Measurements from ENCODE around the gene TRH. TPM values are rescaled to one million over a fixed set of nuclear protein-coding genes. Genes with fewer than 3 reads are reported as not detected.

Gene TRH, protein sequence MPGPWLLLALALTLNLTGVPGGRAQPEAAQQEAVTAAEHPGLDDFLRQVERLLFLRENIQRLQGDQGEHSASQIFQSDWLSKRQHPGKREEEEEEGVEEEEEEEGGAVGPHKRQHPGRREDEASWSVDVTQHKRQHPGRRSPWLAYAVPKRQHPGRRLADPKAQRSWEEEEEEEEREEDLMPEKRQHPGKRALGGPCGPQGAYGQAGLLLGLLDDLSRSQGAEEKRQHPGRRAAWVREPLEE
- polyA plus RNA-seq = not detected

DNA sequence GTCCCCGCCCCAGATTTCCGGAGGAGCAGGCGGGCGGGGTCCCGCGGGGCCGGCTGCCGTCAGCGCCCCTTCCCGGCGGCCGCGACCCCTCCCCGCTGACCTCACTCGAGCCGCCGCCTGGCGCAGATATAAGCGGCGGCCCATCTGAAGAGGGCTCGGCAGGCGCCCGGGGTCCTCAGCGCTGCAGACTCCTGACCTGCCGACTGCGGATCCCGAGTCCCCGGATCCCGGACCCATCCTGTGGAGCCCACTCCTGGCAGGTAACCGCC lies at the start of gene TRH:
TRH (plus strand) TSS at position 157 of the 269 bp plus-strand sequence. CDS start 1,097 bp downstream, outside the sequence.
- Histone ChIP-seq H3K27ac (ENCODE audit: low read depth in 2 of 2, low read length in 1 of 2) (no peak within 1 kb of the TSS), H3K4me1 (ENCODE audit: control insufficient read depth in 2 of 2, insufficient read depth in 2 of 2, low read length in 1 of 2) (peaks cover 4 to 6% of the 10 kb centered on the region in 2 donors), H3K9me3 (ENCODE audit: control insufficient read depth in 2 of 2, insufficient read depth in 1 of 2, low read depth in 1 of 2, low read length in 1 of 2) (no peaks in the 10 kb centered on the region), H3K4me3 (ENCODE audit: low read depth in 1 of 2, low read length in 2 of 2) (peak within 1 kb of the TSS; percentile 12 to 14), H3K36me3 (ENCODE audit: control insufficient read depth in 2 of 2, insufficient read depth in 2 of 2, low read length in 1 of 2) (no peaks in the 10 kb centered on the region), H3K27me3 (ENCODE audit: control insufficient read depth in 1 of 2, insufficient read depth in 2 of 2, low read length in 2 of 2) (peaks cover 0 to 21% of the 10 kb centered on the region in 2 donors)
- WGBS, 2 donors = 2 to 5% methylated on average over 30 of the region's 30 CpGs

DNA sequence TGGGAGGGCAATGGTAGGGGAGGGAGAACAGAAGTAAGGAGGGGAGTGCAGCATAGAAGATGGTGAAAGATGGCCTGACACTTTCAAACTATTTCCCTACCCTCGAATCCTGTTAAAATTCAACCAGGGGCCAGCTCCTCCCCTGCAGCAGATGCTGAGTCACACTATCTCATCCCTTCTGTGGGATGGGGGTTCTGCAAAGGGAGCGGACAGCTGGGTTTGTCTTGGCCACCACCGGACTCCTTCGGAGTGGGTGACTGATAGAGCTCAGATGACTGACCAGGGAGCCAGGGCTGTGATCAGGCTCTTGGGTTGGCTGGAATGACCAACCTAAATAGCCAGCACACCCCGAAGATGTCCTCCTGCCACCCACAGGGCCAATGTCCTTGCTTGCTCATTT lies 47.4 kb upstream of the TRH start:
- Histone ChIP-seq H3K9me3 (ENCODE audit: control insufficient read depth in 2 of 2, insufficient read depth in 1 of 2, low read depth in 1 of 2, low read length in 1 of 2) (peaks cover 0 to 2% of the 10 kb centered on the region in 2 donors), H3K4me3 (ENCODE audit: low read depth in 1 of 2, low read length in 2 of 2) (no peak overlapping the region), H3K4me1 (ENCODE audit: control insufficient read depth in 2 of 2, insufficient read depth in 2 of 2, low read length in 1 of 2) (no peaks in the 10 kb centered on the region), H3K27me3 (ENCODE audit: control insufficient read depth in 1 of 2, insufficient read depth in 2 of 2, low read length in 2 of 2) (no peaks in the 10 kb centered on the region), H3K36me3 (ENCODE audit: control insufficient read depth in 2 of 2, insufficient read depth in 2 of 2, low read length in 1 of 2) (no peaks in the 10 kb centered on the region), H3K27ac (ENCODE audit: low read depth in 2 of 2, low read length in 1 of 2) (no peak overlapping the region)
- 52 to 71% methylated on average over 5 of the region's 5 CpGs for WGBS, 2 donors

DNA sequence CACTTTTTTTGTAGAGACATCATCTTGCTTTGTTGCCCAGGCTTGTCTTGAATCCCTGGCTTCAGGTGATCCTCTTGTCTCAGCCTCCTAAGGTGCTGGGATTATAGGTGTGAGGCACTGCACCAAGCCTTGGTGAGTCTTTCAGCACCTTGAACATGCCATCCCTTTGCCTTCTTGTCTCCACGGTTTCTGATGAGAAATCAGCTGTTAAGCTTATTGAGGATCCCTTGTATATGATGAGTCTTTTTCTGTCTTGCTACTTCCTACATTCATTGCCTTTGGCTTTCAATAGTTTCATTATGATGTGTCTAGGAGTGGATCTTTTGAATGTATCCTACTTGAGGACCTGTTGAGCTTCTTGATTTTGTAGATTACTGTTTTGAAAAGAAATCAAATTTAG lies 45.1 kb upstream of the TRH start:
- H3K27ac ChIP-seq (ENCODE audit: low read depth in 2 of 2, low read length in 1 of 2) = no peak overlapping the region

DNA sequence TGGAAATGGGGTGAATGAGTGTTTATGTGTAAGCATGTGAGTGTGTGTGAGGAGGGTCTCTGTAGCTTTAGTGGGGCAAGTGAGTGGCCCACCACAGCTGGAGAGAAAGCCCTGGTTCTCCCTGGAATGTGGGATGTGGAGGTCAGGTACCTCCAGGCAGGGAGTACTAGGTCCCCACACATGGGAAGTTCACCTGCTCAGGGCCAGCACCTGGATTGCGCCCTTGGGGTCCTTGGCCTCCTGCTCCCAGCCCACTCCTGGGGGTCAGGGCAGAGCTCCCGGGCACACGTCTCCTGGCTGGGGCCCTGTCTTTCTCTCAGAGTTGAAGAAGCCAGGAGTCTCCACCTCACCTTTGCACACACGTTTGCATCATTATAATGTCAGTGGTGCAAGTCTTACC lies 41.0 kb upstream of the TRH start:
- 81 to 86% methylated on average over 4 of the region's 4 CpGs for WGBS, 2 donors
- H3K27me3 ChIP-seq (ENCODE audit: control insufficient read depth in 1 of 2, insufficient read depth in 2 of 2, low read length in 2 of 2) = no peaks in the 10 kb centered on the region
- H3K9me3 ChIP-seq (ENCODE audit: control insufficient read depth in 2 of 2, insufficient read depth in 1 of 2, low read depth in 1 of 2, low read length in 1 of 2) = no peaks in the 10 kb centered on the region
- no peaks in the 10 kb centered on the region for H3K4me1 ChIP-seq (ENCODE audit: control insufficient read depth in 2 of 2, insufficient read depth in 2 of 2, low read length in 1 of 2)
- no peak overlapping the region for H3K4me3 ChIP-seq (ENCODE audit: low read depth in 1 of 2, low read length in 2 of 2)
- H3K27ac ChIP-seq (ENCODE audit: low read depth in 2 of 2, low read length in 1 of 2) = no peak overlapping the region
- H3K36me3 ChIP-seq (ENCODE audit: control insufficient read depth in 2 of 2, insufficient read depth in 2 of 2, low read length in 1 of 2) = no peaks in the 10 kb centered on the region

More for the DNA sequence above, 45.1 kb upstream of the TRH start:
- Histone ChIP-seq H3K9me3 (ENCODE audit: control insufficient read depth in 2 of 2, insufficient read depth in 1 of 2, low read depth in 1 of 2, low read length in 1 of 2) (peaks cover 0 to 2% of the 10 kb centered on the region in 2 donors), H3K36me3 (ENCODE audit: control insufficient read depth in 2 of 2, insufficient read depth in 2 of 2, low read length in 1 of 2) (no peaks in the 10 kb centered on the region), H3K4me1 (ENCODE audit: control insufficient read depth in 2 of 2, insufficient read depth in 2 of 2, low read length in 1 of 2) (no peaks in the 10 kb centered on the region), H3K4me3 (ENCODE audit: low read depth in 1 of 2, low read length in 2 of 2) (no peak overlapping the region), H3K27me3 (ENCODE audit: control insufficient read depth in 1 of 2, insufficient read depth in 2 of 2, low read length in 2 of 2) (no peaks in the 10 kb centered on the region)
- WGBS, 2 donors = 81 to 92% methylated on average over 1 of the region's 1 CpG

DNA sequence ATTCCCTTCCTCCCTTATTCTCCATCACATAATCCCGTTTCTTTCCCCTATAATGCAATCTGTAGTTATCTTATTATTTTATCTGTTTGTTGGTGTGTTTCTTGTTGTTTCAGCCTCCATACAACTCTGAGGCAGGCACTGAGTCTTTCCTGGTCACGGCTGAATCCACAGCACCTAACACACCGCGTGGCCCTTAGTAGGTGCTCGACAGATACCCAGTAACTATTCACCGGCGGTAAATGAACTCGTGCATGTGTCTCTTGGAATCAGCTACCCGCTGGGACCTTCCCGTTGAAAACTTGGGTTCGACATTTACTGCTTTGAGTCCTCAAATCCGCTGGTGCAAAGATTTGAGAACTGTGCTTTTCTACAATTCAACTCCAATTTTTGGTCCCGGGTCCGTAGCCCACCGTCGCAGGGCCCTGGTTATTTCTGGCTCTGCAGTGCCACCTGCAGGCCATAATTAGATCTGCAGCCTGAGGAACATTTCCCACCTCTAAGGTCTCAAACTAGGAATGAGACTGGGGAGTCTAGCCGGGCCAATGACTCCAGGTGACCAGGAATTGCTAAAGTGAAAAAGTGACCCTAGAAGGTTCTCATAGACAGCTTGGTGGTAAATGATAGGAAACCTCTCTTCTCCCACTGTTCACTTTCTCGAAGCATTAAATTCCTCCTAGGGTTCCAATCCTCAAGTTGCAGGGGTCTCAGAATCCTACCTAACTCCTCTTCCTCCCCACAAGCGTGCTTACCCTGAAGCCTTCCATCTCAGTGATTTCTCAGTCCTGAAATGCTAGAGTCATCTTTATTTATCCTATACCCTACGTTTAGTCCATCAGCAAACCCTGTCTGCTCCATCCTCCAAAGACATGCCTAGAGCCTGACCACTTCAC lies 40.0 kb upstream of the TRH start:
- H3K27ac ChIP-seq (ENCODE audit: low read depth in 2 of 2, low read length in 1 of 2) = no peak overlapping the region
- no peaks in the 10 kb centered on the region for H3K36me3 ChIP-seq (ENCODE audit: control insufficient read depth in 2 of 2, insufficient read depth in 2 of 2, low read length in 1 of 2)
- no peak overlapping the region for H3K4me3 ChIP-seq (ENCODE audit: low read depth in 1 of 2, low read length in 2 of 2)
- H3K4me1 ChIP-seq (ENCODE audit: control insufficient read depth in 2 of 2, insufficient read depth in 2 of 2, low read length in 1 of 2) = no peaks in the 10 kb centered on the region
- no peaks in the 10 kb centered on the region for H3K9me3 ChIP-seq (ENCODE audit: control insufficient read depth in 2 of 2, insufficient read depth in 1 of 2, low read depth in 1 of 2, low read length in 1 of 2)
- H3K27me3 ChIP-seq (ENCODE audit: control insufficient read depth in 1 of 2, insufficient read depth in 2 of 2, low read length in 2 of 2) = no peaks in the 10 kb centered on the region
- 24 to 29% methylated on average over 20 of the region's 20 CpGs for WGBS, 2 donors

DNA sequence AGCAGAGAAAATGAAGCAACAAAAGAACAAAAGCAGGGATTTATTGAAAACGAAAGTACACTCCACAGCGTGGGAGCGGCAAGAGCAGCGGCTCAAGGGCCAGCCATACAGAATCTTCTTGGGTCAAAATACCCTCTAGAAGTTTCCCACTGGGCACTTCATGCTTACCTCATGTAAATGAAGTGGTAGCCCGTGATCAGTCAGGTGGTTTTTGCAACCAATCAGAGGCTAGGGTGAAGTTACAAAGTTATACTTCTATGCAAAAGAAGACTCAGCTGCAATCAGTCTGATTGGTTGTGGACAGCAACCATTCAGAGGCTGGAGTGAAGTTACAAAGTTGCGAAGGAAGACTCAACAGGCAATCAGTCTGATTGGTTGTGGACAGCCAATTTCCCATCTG lies 37.8 kb upstream of the TRH start:
- Histone ChIP-seq H3K36me3 (ENCODE audit: control insufficient read depth in 2 of 2, insufficient read depth in 2 of 2, low read length in 1 of 2) (no peaks in the 10 kb centered on the region), H3K4me3 (ENCODE audit: low read depth in 1 of 2, low read length in 2 of 2) (peak overlapping the region; percentile 36 to 43), H3K9me3 (ENCODE audit: control insufficient read depth in 2 of 2, insufficient read depth in 1 of 2, low read depth in 1 of 2, low read length in 1 of 2) (no peaks in the 10 kb centered on the region), H3K4me1 (ENCODE audit: control insufficient read depth in 2 of 2, insufficient read depth in 2 of 2, low read length in 1 of 2) (no peaks in the 10 kb centered on the region), H3K27ac (ENCODE audit: low read depth in 2 of 2, low read length in 1 of 2) (peak overlapping the region in 1 of 2 donors; percentile 28), H3K27me3 (ENCODE audit: control insufficient read depth in 1 of 2, insufficient read depth in 2 of 2, low read length in 2 of 2) (no peaks in the 10 kb centered on the region)
- 26 to 27% methylated on average over 6 of the region's 6 CpGs for WGBS, 2 donors

DNA sequence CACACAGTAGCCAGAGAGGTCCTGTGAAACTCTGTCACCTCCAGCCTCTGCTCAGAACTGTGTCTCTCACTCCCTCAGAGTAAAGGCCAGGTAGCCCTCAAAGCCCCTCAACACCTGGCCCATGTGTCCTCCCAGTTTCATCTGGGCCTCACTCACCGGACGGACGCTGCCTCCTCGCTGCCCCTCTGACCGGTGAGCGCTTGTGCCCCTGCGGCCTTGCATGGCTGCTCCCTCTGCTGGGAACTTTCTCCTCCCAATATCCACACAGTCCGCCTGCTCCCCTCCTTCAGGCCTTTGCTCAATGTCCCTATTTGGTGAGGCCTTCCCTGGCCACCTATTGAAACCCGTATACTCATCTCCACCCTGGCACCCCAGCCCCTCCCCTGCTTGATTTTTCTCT lies 36.8 kb upstream of the TRH start:
- H3K4me1 ChIP-seq (ENCODE audit: control insufficient read depth in 2 of 2, insufficient read depth in 2 of 2, low read length in 1 of 2) = no peaks in the 10 kb centered on the region
- 89 to 90% methylated on average over 9 of the region's 9 CpGs for WGBS, 2 donors
- H3K27me3 ChIP-seq (ENCODE audit: control insufficient read depth in 1 of 2, insufficient read depth in 2 of 2, low read length in 2 of 2) = no peaks in the 10 kb centered on the region
- no peak overlapping the region for H3K4me3 ChIP-seq (ENCODE audit: low read depth in 1 of 2, low read length in 2 of 2)
- H3K9me3 ChIP-seq (ENCODE audit: control insufficient read depth in 2 of 2, insufficient read depth in 1 of 2, low read depth in 1 of 2, low read length in 1 of 2) = no peaks in the 10 kb centered on the region
- no peak overlapping the region for H3K27ac ChIP-seq (ENCODE audit: low read depth in 2 of 2, low read length in 1 of 2)
- H3K36me3 ChIP-seq (ENCODE audit: control insufficient read depth in 2 of 2, insufficient read depth in 2 of 2, low read length in 1 of 2) = no peaks in the 10 kb centered on the region

DNA sequence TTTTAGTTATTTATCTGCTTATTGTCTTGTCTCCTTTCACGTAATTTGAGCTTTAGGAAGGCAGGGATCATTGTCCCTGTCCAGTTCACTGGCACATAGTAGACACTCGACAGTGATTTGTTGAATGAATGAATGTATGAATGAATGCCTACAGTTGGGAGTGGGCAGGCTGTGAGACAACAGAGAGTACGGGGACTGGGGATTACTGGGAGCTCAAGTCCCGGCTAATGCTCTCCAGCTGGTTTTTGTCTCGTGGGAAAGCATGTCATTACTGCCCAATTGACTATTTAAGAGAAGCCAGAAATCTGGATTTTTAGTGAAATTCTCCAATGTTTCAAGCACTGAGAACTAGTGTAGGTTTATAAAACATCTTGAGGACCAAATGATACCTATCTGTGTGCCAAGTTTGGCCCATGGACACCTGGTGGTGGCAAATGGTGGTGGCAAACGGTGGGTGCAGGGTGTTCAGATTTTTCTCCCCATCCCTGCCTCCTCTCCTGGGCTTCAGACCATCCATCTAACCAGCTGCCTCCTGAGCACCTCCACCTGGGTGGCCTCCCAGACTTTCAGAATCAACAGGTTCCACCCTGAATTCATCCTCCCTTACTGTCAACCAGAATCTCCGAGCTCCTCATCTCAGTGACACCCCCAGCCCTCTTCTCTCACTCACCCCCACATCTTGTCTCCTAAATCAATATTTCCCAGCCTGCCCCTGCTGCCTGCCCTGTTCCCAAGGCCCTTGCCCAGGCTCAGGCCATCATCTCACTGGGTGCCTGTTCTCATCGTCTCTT lies 36.2 kb upstream of the TRH start:
- no peak overlapping the region for H3K4me3 ChIP-seq (ENCODE audit: low read depth in 1 of 2, low read length in 2 of 2)
- no peaks in the 10 kb centered on the region for H3K27me3 ChIP-seq (ENCODE audit: control insufficient read depth in 1 of 2, insufficient read depth in 2 of 2, low read length in 2 of 2)
- WGBS, 2 donors = 83 to 85% methylated on average over 8 of the region's 8 CpGs
- H3K9me3 ChIP-seq (ENCODE audit: control insufficient read depth in 2 of 2, insufficient read depth in 1 of 2, low read depth in 1 of 2, low read length in 1 of 2) = no peaks in the 10 kb centered on the region
- H3K4me1 ChIP-seq (ENCODE audit: control insufficient read depth in 2 of 2, insufficient read depth in 2 of 2, low read length in 1 of 2) = no peaks in the 10 kb centered on the region
- no peaks in the 10 kb centered on the region for H3K36me3 ChIP-seq (ENCODE audit: control insufficient read depth in 2 of 2, insufficient read depth in 2 of 2, low read length in 1 of 2)
- H3K27ac ChIP-seq (ENCODE audit: low read depth in 2 of 2, low read length in 1 of 2) = no peak overlapping the region

DNA sequence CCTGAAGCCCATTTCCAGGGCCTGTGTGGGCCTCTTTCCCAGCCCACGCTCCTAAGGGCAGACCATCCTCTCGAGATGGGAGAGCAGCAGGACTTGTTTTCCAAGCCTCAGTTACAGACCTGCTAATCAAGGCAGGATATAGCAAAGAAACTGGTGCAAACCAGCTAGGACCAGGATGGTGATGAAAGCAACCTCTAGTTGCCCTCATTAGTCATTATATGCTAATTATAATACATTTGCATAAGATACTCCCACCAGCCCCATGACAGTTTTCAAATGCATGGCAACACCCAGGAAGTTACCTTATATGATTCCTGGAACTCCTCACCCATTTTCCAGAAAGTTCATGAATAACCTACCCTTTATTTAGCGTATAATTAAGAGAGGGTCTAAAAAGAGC lies 34.4 kb upstream of the TRH start:
- Histone ChIP-seq H3K27ac (ENCODE audit: low read depth in 2 of 2, low read length in 1 of 2) (no peak overlapping the region), H3K9me3 (ENCODE audit: control insufficient read depth in 2 of 2, insufficient read depth in 1 of 2, low read depth in 1 of 2, low read length in 1 of 2) (no peaks in the 10 kb centered on the region), H3K4me1 (ENCODE audit: control insufficient read depth in 2 of 2, insufficient read depth in 2 of 2, low read length in 1 of 2) (no peaks in the 10 kb centered on the region), H3K4me3 (ENCODE audit: low read depth in 1 of 2, low read length in 2 of 2) (no peak overlapping the region), H3K36me3 (ENCODE audit: control insufficient read depth in 2 of 2, insufficient read depth in 2 of 2, low read length in 1 of 2) (no peaks in the 10 kb centered on the region), H3K27me3 (ENCODE audit: control insufficient read depth in 1 of 2, insufficient read depth in 2 of 2, low read length in 2 of 2) (no peaks in the 10 kb centered on the region)
- 81 to 82% methylated on average over 3 of the region's 3 CpGs for WGBS, 2 donors

Data from esophagus (tissue), 2 donors.